ENCODE measurements around the gene P4HA2. TPM values are rescaled to one million over a fixed set of nuclear protein-coding genes. Genes with fewer than 3 reads are reported as not detected.

Gene P4HA2
- total and polyA plus RNA-seq, 2 of the 13 experiments (the other 11 are each of a cell fraction or from before 2014, with no cell fraction given), result 37.7 to 126 TPM

DNA sequence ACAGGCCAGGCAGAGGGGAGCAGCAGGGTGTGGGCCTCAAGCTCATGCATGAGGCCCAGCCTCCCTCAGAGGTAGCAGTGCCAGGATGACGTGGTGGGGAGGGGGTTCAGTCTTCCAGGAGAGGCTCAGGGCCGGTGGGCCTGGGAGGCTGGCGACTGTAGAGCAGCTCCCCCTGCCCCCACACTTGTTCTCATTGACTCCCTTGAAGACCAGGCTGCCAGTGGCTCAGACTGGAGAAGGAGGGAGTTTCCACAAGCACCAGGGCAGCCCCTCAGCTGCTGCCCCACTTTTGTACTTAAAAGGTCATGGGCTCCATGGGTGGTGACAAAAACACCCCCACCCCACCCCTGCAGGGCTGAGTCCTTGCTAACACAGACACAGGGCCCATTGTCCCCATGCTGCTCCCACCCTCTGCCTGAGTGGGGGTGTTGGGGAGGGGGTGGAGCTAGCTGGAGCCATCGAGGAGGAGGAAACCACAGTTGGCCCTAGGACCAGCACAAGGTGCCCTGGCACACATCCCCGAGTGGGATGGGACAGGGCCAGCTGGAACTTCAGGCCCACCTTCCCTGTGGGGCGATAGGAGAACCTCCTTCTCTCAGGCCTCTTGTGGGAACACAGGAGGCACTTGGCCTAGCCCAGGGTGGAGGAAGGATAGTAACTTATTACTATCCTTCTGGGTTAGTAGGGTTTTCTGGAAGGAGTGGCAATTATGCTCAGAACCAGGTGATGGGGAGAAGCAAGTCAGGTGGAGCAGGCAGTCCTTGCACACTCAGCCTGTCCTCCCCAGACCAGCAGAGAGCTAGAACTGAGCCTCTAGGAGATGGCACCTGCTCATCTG lies 40.5 kb upstream of the P4HA2 start:
- H2AFZ ChIP-seq (ENCODE audit: low read length), result no peak overlapping the region
- no peaks in the 10 kb centered on the region for H3K27me3 ChIP-seq (ENCODE audit: control insufficient read depth in 1 of 2, insufficient read depth in 2 of 2, low read length in 2 of 2)
- H3K9ac ChIP-seq (ENCODE audit: insufficient read depth, low read depth, low read length), result no peak overlapping the region
- no peak overlapping the region for H3K27ac ChIP-seq (ENCODE audit: extremely low read length, insufficient read depth, low read length)
- H3K4me1 ChIP-seq (ENCODE audit: insufficient read depth, low read length), result peaks cover 58% of the 10 kb centered on the region
- peak overlapping the region; percentile 16; the same call in 1 of the 2 replicates for H3K4me2 ChIP-seq (ENCODE audit: low read depth, low read length)
- 25% methylated on average over 2 of the region's 6 CpGs for WGBS (ENCODE audit: low lambda C conversion rate)
- H3K9me3 ChIP-seq (ENCODE audit: low read length), result no peaks in the 10 kb centered on the region
- no peaks in the 10 kb centered on the region for H4K20me1 ChIP-seq (ENCODE audit: insufficient read depth, low read length)
- no TSS peak for BruUV-seq (replicated peaks)
- DNase-seq (ENCODE audit: low spot score) (peak; percentile 68), ATAC-seq (no peak), FAIRE-seq (no peak)
- H3K4me3 ChIP-seq (replicated peaks in 1 of 3; ENCODE audit: insufficient read depth in 1 of 3, low read depth in 2 of 3, low read length in 3 of 3), result no peak overlapping the region
- in situ Hi-C loops (cut with HindIII; ENCODE audit: extremely low pct_ligation_motif_present, low pct_unique_long_range_greater_than_20kb) (no loop called here), intact Hi-C loops (cut with micrococcal nuclease; ENCODE audit: unreplicated experiment) (no loop called here)
- TF ChIP-seq ETV6 (CRISPR knock-in tag; conservative IDR thresholded peaks at IDR 0.05) (no peak), ZSCAN25 (CRISPR knock-in tag; IDR thresholded peaks at IDR 0.05) (peak; percentile 83), KMT2B (CRISPR knock-in tag; IDR thresholded peaks at IDR 0.05) (no peak), ZNF776 (CRISPR knock-in tag; IDR thresholded peaks at IDR 0.05) (no peak), EP300 (IDR thresholded peaks at IDR 0.05; ENCODE audit: low read depth in 2 of 2, low read length in 2 of 2) (no peak), EP300 (CRISPR knock-in tag; IDR thresholded peaks at IDR 0.05; ENCODE audit: borderline replicate concordance) (no peak), ZNF746 (CRISPR knock-in tag; IDR thresholded peaks at IDR 0.05) (no peak), HCFC1 (IDR thresholded peaks at IDR 0.05; ENCODE audit: low read depth, low read length) (no peak), MIXL1 (CRISPR knock-in tag; IDR thresholded peaks at IDR 0.05) (no peak), IRX3 (CRISPR knock-in tag; IDR thresholded peaks at IDR 0.05; ENCODE audit: borderline replicate concordance, low read depth) (no peak), ZFP1 (CRISPR knock-in tag; IDR thresholded peaks at IDR 0.05) (no peak), NAIF1 (CRISPR knock-in tag; IDR thresholded peaks at IDR 0.05; ENCODE audit: borderline replicate concordance) (no peak), ZNF724P (CRISPR knock-in tag; IDR thresholded peaks at IDR 0.05; ENCODE audit: borderline replicate concordance) (no peak), ZNF749 (CRISPR knock-in tag; IDR thresholded peaks at IDR 0.05; ENCODE audit: borderline replicate concordance) (no peak), SATB2 (CRISPR knock-in tag; IDR thresholded peaks at IDR 0.05) (no peak)
- TF ChIP-seq, protein P1, sequence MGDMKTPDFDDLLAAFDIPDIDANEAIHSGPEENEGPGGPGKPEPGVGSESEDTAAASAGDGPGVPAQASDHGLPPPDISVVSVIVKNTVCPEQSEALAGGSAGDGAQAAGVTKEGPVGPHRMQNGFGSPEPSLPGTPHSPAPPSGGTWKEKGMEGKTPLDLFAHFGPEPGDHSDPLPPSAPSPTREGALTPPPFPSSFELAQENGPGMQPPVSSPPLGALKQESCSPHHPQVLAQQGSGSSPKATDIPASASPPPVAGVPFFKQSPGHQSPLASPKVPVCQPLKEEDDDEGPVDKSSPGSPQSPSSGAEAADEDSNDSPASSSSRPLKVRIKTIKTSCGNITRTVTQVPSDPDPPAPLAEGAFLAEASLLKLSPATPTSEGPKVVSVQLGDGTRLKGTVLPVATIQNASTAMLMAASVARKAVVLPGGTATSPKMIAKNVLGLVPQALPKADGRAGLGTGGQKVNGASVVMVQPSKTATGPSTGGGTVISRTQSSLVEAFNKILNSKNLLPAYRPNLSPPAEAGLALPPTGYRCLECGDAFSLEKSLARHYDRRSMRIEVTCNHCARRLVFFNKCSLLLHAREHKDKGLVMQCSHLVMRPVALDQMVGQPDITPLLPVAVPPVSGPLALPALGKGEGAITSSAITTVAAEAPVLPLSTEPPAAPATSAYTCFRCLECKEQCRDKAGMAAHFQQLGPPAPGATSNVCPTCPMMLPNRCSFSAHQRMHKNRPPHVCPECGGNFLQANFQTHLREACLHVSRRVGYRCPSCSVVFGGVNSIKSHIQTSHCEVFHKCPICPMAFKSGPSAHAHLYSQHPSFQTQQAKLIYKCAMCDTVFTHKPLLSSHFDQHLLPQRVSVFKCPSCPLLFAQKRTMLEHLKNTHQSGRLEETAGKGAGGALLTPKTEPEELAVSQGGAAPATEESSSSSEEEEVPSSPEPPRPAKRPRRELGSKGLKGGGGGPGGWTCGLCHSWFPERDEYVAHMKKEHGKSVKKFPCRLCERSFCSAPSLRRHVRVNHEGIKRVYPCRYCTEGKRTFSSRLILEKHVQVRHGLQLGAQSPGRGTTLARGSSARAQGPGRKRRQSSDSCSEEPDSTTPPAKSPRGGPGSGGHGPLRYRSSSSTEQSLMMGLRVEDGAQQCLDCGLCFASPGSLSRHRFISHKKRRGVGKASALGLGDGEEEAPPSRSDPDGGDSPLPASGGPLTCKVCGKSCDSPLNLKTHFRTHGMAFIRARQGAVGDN (CRISPR knock-in tag; IDR thresholded peaks at IDR 0.05), result peak; percentile 21; the same call in 1 of the 2 replicates
- TF ChIP-seq, protein P2, sequence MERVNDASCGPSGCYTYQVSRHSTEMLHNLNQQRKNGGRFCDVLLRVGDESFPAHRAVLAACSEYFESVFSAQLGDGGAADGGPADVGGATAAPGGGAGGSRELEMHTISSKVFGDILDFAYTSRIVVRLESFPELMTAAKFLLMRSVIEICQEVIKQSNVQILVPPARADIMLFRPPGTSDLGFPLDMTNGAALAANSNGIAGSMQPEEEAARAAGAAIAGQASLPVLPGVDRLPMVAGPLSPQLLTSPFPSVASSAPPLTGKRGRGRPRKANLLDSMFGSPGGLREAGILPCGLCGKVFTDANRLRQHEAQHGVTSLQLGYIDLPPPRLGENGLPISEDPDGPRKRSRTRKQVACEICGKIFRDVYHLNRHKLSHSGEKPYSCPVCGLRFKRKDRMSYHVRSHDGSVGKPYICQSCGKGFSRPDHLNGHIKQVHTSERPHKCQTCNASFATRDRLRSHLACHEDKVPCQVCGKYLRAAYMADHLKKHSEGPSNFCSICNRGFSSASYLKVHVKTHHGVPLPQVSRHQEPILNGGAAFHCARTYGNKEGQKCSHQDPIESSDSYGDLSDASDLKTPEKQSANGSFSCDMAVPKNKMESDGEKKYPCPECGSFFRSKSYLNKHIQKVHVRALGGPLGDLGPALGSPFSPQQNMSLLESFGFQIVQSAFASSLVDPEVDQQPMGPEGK (CRISPR knock-in tag; IDR thresholded peaks at IDR 0.05), result peak; percentile 66; the same call in 1 of the 2 replicates
- H3K36me3 ChIP-seq (replicated peaks in 1 of 2; ENCODE audit: control insufficient read depth in 1 of 2, insufficient read depth in 2 of 2, low read length in 2 of 2), result no peaks in the 10 kb centered on the region
- CTCF ChIA-PET (ENCODE audit: low intra/inter-chr PET ratio, low total read pairs), result no interaction called here
- POLR2A ChIA-PET, result interaction anchor here (1.0 to 3.3 kb wide), 3 partner anchors 10 to 40 kb away, joined by 3 to 12 read pairs (median 5); partner anchors contain the start of genes P4HA2 and SLC22A4
- no peaks in the 10 kb centered on the region for H3K79me2 ChIP-seq (ENCODE audit: insufficient read depth, low read length)
